ENCODE measurements around the gene KCND1.

The KCND1 gene

GRCh38 chrX:48972220-48973164, 848 bp upstream of the KCND1 start (continued):
- TF ChIP-seq RBAK (tag by site-specific recombination; IDR thresholded peaks at IDR 0.05) (no peak), ZNF529 (tag by site-specific recombination; IDR thresholded peaks at IDR 0.05; ENCODE audit: insufficient replicate concordance) (no peak), GLI2 (tag by site-specific recombination; IDR thresholded peaks at IDR 0.05; ENCODE audit: borderline replicate concordance, low read depth) (no peak), ZNF174 (tag by site-specific recombination; IDR thresholded peaks at IDR 0.05) (no peak), ZNF677 (tag by site-specific recombination; IDR thresholded peaks at IDR 0.05) (no peak), ZNF513 (tag by site-specific recombination; IDR thresholded peaks at IDR 0.05) (no peak), ZBTB20 (tag by site-specific recombination; IDR thresholded peaks at IDR 0.05) (no peak), KLF8 (tag by site-specific recombination; IDR thresholded peaks at IDR 0.05) (no peak), ZSCAN4 (tag by site-specific recombination; IDR thresholded peaks at IDR 0.05) (no peak), ZNF112 (tag by site-specific recombination; IDR thresholded peaks at IDR 0.05) (no peak), ZNF837 (tag by site-specific recombination; IDR thresholded peaks at IDR 0.05) (no peak), ZNF366 (tag by site-specific recombination; conservative IDR thresholded peaks at IDR 0.05) (peak; percentile 93), GFI1B (tag by site-specific recombination; IDR thresholded peaks at IDR 0.05) (no peak), PRDM1 (tag by site-specific recombination; IDR thresholded peaks at IDR 0.05) (0 out of 2 replicates have a peak, but pooled peaks have one; percentile 5), OSR2 (tag by site-specific recombination; IDR thresholded peaks at IDR 0.05) (no peak; the same call in 1 of the 2 replicates), ZNF391 (tag by site-specific recombination; IDR thresholded peaks at IDR 0.05; ENCODE audit: borderline replicate concordance, low read depth) (no peak), ZFP37 (tag by site-specific recombination; IDR thresholded peaks at IDR 0.05) (peak; percentile 50; the same call in 1 of the 2 replicates), SP2 (tag by site-specific recombination; IDR thresholded peaks at IDR 0.05) (0 out of 2 replicates have a peak, but pooled peaks have one; percentile 3), ZNF10 (tag by site-specific recombination; IDR thresholded peaks at IDR 0.05) (no peak; the same call in 1 of the 2 replicates), YY1 (tag by site-specific recombination; IDR thresholded peaks at IDR 0.05) (no peak), ZNF248 (tag by site-specific recombination; IDR thresholded peaks at IDR 0.05) (no peak), ZXDB (tag by site-specific recombination; IDR thresholded peaks at IDR 0.05) (no peak), FEZF1 (tag by site-specific recombination; IDR thresholded peaks at IDR 0.05) (0 out of 2 replicates have a peak, but pooled peaks have one; percentile 14), ZNF792 (tag by site-specific recombination; IDR thresholded peaks at IDR 0.05) (no peak), ZNF404 (tag by site-specific recombination; IDR thresholded peaks at IDR 0.05) (no peak), SCRT1 (tag by site-specific recombination; IDR thresholded peaks at IDR 0.05; ENCODE audit: borderline replicate concordance) (no peak), ZNF473 (tag by site-specific recombination; IDR thresholded peaks at IDR 0.05) (0 out of 2 replicates have a peak, but pooled peaks have one; percentile 48)
- TF ChIP-seq, protein P1, sequence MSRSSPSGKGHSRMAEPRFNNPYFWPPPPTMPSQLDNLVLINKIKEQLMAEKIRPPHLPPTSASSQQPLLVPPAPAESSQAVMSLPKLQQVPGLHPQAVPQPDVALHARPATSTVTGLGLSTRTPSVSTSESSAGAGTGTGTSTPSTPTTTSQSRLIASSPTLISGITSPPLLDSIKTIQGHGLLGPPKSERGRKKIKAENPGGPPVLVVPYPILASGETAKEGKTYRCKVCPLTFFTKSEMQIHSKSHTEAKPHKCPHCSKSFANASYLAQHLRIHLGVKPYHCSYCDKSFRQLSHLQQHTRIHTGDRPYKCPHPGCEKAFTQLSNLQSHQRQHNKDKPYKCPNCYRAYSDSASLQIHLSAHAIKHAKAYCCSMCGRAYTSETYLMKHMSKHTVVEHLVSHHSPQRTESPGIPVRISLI (tag by site-specific recombination; IDR thresholded peaks at IDR 0.05) = no peak
- TF ChIP-seq, protein P2, sequence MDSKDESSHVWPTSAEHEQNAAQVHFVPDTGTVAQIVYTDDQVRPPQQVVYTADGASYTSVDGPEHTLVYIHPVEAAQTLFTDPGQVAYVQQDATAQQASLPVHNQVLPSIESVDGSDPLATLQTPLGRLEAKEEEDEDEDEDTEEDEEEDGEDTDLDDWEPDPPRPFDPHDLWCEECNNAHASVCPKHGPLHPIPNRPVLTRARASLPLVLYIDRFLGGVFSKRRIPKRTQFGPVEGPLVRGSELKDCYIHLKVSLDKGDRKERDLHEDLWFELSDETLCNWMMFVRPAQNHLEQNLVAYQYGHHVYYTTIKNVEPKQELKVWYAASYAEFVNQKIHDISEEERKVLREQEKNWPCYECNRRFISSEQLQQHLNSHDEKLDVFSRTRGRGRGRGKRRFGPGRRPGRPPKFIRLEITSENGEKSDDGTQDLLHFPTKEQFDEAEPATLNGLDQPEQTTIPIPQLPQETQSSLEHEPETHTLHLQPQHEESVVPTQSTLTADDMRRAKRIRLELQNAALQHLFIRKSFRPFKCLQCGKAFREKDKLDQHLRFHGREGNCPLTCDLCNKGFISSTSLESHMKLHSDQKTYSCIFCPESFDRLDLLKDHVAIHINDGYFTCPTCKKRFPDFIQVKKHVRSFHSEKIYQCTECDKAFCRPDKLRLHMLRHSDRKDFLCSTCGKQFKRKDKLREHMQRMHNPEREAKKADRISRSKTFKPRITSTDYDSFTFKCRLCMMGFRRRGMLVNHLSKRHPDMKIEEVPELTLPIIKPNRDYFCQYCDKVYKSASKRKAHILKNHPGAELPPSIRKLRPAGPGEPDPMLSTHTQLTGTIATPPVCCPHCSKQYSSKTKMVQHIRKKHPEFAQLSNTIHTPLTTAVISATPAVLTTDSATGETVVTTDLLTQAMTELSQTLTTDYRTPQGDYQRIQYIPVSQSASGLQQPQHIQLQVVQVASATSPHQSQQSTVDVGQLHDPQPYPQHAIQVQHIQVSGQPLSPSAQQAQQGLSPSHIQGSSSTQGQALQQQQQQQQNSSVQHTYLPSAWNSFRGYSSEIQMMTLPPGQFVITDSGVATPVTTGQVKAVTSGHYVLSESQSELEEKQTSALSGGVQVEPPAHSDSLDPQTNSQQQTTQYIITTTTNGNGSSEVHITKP (tag by site-specific recombination; IDR thresholded peaks at IDR 0.05) = peak; percentile 68
- TF ChIP-seq, protein P3, sequence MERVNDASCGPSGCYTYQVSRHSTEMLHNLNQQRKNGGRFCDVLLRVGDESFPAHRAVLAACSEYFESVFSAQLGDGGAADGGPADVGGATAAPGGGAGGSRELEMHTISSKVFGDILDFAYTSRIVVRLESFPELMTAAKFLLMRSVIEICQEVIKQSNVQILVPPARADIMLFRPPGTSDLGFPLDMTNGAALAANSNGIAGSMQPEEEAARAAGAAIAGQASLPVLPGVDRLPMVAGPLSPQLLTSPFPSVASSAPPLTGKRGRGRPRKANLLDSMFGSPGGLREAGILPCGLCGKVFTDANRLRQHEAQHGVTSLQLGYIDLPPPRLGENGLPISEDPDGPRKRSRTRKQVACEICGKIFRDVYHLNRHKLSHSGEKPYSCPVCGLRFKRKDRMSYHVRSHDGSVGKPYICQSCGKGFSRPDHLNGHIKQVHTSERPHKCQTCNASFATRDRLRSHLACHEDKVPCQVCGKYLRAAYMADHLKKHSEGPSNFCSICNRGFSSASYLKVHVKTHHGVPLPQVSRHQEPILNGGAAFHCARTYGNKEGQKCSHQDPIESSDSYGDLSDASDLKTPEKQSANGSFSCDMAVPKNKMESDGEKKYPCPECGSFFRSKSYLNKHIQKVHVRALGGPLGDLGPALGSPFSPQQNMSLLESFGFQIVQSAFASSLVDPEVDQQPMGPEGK (tag by site-specific recombination; IDR thresholded peaks at IDR 0.05) = no peak

Data from HEK293 (cell line).